HG02852 (cell line): ENCODE measurements around the gene HS1BP3.

Experiments
- ATAC-seq: cut with Tn5 transposase; IDR thresholded peaks from one replicate; pipeline ENCODE4 v1.9.1; 2021; ENCODE audit warnings: mild to moderate bottlenecking, moderate library complexity; ENCODE audit not compliant: unreplicated experiment

HS1BP3 gene

DNA sequence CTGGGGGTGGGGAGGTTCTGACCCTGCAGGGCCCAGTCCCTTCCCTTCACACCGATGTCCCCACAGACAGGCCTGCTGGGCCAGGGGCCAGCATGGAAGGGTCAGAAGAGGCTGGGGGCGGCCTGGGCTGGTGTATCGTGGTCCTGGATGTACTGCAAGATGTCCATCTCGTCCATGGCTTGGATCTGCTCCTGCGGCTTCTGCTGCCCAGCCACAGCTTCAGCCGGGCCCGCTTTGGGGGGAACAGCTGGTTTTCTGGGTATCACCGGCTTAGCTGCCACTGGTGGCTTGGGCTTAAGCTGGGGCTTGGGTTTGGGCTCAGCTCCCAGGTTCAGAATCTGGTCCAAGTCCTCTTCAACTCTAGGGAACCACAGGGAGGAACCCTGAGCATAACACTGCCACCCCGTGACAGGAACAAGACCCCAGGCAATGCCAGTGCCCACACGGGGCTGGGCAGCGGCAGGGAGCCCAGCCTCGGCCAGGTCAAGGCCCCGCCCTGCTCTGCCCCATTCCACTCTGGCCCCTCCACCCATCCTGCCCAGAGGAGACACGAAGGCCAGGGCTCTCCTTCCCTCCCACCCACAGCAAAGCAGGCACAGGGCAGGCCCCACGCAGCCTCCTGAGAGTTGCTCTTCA lies 31.9 kb downstream of the HS1BP3 start:
- no peak for ATAC-seq

DNA sequence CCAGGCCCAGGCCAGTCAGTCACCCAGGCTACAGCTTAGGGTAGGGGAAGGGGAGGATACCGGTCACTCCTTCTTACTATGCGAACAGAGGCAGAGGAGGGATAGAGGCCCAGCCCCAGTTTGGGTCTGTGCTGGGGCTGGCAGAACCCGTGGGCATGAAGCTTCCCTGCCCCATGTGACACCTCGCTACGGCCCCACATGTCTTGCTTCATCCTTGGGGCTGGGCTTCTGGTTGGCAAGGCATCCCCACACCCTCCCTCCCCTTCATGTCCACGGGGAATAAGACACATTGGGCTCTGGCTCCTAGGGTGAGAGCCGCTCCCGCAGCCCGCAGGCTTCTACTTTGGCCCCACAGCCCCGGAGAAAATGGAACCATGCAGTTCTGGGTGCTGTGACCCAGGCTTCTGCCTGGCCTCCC lies 32.4 kb downstream of the HS1BP3 start:
- ATAC-seq, result no peak

DNA sequence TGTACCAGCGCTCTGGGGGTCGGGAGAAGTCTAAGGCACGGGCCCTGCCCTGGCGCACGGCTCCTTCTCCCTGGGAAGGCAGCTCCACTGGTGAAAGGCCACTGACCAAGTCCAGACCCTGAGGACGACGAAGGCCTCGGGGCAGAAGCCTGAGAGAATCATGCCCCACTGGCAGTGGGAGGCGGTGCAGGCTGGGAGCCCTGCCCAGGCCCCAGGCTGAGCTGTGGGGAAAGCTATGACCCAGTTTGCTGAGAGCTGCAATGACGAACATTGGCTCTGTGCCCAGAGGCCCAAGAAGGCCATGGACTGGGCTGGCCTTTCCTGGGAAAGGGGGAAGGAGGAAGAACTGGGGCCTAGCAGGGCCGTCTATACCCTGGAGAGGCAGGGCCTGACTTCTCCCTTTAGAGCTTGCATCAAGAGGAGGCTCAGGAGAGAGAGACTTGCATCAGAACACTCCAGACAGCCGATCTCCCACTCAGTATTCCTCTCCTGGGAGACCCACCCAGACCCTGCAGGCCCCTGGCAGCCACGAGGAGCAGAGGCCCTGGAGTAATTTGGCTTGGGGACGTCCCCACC lies 32.9 kb downstream of the HS1BP3 start:
- no peak for ATAC-seq

DNA sequence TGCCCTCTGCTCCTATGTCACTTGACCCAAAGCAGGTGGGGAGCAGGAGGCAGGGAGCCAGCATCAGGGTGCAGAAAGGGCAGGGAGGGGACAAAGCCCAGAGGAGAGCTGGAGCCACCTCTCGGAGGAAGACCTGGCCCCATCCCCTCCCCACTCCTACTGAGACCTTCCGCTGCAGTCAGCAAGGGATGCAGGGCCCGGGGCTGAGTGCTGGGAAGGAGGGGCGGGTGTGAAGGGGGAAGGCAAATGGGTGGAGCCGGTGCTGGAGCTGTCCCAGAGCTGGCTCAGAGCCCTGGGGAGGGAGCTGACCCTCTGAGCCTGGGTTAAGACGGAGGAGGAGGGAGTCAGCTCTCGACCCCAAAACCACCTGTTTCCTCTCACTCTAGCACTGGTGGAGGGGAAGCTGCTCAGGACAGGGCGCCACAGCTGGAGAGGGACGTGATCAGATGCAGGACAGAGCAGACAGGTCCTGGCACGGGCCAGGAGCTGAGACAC lies 33.8 kb downstream of the HS1BP3 start:
- no peak for ATAC-seq

DNA sequence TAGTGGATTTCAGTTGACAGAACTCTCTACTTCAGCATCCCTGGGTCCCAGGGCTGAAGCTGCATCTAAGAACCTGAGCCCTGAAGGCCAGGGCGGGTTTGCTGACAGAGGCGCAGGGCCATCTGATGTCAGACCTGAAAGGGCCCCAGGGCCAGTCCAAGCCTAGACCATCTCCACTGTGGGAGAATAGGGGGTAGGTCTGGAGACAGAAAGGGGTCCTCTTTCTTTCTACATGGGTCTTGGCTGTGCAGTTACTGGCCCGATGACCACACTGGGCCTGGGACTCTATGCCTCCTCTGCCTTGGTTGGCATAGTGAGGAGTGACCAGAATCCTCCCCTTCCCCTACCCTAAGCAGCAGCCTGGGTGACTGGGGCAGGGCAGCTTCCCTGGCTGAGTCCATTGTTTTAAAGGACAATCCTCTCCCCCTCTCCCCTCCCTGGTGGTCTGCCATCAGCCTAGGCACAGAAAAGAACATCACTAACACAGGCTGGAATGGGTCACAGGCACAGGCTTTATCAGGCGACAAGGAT lies 34.5 kb downstream of the HS1BP3 start:
- no peak for ATAC-seq

DNA sequence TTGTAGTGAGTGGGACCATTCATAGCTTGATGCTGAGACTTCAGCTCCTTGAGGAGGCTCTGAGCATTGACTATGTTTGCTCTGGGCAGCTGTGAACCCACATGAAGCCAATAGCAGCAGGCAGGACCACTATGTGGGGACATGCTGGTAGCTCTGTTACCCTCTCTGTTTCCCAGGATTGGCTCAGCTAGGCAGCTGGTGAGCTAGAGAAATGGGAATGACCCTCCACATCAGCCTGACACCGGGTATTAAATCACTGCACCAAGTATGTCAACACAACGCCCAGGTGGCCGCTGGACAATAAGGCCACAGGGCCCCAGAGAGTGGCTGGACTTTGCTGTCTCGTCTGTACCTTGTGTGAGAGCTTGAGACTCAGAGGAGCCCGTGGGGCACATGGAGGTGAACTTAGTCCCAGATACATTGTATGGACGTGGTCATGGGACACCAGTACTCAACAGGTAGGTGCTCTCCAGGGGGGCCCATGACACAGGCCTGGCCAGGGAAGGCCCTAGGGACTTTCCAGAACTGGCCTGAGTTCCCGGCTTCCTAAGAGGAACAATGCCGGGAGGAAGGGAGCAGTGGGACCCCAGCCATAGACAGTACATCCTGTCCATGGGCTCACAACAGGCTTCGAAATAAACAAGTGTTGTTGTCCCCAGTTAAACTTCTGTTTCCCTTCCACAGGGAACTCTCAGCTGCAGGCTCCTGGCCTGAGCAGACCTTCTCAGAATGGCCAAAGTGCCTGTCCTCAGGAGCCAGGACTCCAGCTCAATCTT lies 35.2 kb downstream of the HS1BP3 start:
- ATAC-seq, result no peak

DNA sequence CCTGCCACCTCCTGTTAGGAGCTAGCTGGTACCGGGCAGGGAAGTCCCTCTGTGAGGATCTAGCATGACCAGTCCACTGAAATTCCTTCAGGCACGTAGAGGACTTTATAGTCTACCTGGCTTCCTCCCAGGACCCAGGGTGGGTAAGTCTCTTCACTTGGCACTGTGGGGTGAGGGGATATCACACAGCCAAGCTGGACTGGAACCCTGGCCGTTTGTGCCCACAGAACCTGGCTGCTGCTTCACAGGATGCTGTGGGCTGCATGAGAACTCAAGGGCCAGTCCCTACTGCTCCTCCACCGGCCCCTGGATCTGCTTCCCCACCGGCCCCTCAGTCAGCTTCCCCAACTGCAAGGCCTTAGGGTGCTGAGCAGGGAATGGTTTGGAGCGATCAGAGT lies 35.8 kb downstream of the HS1BP3 start:
- ATAC-seq, result no peak

DNA sequence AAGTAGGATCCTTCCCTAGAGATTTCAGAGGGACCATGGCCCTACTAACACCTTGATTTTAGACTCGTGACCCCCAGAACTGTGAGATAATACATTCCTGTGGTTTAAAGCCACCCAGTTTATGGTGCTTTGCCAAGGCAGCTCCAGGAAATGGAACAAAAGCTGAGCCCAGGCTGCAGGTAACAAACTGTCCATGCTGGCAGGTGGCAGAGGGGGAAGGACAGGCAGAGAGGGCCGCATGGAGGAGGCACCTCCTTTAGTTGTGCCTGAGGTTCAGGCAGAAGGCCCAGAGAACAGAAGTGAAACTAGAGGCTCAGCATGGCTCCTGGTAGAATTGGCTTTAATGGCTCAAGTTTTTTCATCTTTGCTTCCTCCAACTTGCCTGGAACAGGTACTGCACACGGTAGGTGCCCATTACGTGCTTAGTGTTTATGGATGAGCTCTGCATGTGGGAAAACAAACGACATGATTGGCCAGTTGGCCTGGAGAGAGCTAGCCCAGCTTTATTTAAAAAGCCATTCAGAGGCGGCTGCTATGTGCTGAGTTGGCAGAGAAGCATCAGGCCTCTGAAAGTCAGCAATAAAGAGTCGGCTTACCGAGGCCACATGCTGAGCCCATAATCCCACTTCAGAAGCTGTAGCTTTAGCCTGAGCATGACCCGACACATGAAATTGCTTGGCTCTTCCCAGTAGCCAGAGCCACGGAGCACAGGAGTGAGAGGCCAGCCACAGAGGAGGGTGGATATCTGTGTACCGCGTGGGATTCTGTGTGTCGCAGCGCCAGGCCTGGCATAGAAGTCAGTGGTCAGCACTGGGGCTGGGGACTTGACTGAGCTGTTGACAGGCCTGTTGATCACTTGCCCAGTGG lies 36.5 kb downstream of the HS1BP3 start:
- no peak for ATAC-seq

DNA sequence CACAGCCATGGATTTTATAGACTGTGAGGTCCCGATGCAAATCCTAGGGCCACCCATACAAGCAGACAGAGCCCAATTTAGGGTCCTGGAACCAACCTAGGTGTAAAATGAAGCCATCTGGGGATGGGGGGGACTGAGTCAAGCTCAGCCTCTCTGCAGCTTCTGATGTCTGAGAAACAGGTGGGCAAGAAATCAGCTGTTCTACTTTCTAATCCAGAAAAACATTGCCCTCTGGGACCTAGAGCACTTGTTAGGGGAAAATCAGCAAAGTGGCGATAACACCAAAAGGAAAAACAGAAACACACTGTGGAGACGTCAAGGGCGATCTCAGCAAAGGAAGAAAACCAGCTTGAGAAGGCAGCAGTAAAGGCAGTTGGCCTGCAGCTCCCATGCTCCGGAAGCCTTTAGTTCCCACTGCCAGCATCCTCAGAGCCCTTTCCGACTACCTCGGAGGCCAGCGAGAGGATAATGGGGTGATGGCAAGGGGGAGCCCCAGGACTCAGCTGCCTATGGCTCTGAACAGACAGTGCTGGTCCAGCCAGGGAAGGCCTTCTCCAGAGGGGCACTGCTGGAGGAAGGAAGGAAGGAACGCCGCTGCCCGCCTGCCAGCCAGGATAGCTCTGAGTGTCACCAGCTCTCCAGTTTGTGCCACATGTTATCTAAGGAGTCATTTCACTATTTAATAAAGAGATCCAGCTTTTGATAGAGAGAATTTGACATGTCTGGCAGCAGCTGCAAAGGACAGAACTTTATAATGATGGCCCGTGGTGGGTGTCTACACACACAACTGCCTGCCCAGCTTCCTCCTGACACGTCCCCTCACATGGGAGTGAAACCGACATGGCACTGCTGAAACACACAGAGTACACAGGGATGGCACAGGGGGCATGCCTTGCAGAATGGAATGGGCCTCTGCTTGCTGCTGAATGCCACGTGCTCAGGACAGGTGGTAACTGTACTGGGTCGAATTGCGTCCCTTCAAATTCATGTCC lies 37.7 kb downstream of the HS1BP3 start:
- ATAC-seq, result no peak

DNA sequence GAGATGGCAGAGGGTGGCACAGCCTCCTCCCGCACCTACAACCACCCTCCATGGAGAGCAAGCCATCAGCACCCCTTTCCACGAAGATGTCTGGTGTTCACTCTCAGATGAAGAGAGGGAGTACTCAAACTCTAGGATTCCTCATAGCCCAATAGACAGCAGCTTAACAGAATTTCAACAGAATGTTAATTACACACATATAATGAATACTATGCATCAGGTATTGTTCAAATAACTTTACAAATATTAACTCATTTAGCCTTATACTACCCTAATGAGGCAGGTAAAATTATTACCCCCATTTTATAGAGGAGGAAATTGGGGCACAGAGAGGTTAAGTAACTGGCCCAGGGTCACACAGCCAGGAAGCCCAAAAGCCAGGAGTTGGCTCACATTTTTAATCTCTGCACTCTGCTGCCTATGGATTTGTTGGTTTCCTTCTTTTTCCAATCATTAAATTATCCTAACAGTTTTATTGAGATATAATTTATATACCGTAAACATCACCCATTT lies 39.0 kb downstream of the HS1BP3 start:
- ATAC-seq, result no peak

DNA sequence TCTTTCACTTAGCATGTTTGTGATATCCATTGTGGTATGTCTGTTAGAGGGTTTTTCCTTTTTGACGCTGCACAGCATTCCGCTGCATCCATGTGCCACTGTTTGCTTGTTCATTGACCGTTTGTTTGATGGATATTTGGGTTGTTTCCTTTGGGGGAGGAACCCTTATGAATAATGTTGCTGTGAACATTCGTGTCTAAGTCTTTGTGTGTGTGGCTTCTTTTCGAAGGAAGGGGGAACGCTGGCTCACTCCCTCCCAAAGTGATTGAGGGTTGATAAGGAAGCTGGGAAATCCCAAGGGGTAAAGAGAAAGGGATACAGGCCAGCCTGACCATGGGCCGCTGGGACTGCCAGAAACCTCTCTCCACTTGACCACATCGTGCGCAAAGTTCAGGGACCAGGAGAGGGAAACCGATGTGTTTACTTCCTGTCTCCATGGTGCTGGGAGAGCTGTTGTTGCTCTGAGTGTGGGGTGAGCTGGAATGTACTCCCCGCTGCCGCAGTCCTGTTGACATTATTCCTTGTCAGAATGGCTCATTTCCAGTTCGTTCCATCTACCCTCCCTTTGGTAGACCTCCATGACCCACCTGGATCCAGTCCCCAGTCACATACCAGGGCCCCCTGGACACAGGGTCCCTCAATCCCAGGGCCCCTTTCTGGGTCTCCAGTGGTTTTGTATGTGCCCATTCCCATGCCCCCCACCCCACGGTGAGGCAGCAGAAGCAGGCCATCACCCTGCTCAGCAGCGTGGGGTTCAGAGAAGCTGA lies 39.6 kb downstream of the HS1BP3 start:
- no peak for ATAC-seq

DNA sequence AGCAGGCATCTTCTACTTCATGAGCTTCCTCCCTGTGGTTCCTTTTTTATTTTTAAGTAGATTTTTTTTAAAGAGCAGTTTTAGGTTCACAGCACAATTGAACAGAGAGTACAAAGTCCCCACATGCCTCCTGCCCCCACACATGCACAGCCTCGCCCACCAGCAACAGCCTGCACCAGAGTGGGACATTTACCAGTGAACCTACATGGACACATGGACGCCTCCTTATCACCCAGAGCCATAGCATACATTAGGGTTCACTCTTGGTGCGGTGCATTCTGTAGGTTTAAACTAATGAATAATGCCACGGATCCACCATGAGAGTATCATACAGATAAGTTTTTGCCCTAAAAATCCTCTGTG lies 40.9 kb downstream of the HS1BP3 start:
- ATAC-seq, result no peak

DNA sequence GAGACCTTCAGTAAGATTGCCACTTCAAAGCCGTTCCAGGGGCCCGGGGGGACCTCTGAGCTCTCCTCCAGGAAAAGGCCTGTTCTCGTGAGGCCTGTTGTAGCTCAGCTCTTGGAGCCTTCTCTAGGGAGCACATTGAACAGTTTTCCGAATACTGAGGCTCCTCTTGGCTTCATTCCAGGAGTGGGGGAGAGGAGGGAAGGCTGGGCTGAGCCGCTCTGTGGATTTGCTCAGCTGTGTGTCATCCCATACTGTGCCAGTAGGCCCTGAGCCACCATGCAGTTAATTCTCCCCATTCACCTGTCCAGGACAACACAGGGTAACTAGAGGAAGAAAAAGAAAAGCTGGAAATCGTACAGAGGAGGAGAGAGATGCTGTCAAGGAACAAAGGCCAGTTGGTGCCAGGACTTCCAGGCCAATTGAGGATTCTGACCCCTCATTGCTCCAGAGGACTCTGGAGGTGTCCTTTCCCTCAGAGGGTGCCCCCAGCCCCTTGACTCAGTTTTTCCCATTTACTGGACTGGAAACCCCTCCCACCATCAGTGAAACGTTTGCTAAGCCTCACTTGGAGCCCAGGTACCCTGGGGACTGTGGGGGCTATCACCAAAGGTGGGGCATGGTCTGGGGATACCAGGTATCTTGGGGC lies 41.4 kb downstream of the HS1BP3 start:
- ATAC-seq, result no peak

DNA sequence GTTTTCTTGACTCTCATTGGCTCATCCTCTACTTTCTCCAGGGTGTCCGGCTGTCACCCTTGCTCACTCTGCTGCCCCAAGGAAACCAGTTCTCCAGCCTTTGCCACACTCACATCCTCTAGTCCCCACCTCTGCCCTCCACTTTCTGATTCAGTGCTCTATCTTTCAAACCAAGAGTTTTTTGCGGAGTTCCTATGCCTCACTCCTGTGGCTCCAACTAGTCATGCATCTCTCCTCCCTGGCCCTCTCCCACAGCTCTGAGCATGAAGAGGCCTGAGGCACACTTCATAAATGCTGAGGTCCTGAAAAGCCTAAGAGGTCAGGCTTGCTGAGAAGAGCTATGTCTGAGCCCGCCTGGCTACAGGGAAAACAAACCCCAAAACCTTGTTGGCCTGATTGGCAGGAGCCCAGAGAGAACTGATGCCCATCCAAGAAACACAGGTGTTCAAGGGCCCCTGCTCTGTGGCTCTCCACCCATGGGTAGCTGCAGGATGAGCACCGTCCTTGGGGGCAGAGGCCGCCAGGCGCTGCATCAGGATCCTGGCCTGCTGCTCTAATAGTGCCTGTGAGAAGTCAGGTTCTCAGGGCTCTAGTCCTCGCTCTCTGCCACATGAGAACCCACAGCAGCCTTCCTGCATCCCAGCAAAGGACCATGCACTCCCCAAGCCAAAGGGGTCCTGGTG lies 42.1 kb downstream of the HS1BP3 start:
- no peak for ATAC-seq

DNA sequence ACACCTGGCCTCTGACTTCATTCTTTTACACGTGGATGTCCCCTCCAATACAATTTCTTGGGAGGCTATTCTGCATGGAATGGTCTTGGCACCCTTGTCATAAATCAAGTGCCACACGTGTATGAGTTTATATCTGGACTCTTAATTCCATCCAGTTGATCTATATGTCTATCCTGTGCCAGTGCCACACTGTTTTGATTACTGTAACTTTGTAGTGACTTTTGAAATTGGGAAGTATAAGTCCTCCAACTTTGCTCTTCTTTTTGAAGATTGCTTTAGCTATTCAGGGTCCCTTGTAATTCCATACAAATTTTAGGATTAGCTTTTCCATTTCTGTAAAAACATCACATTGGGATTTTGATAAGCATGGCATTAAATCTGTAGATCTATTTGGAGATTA lies 43.5 kb downstream of the HS1BP3 start:
- no peak for ATAC-seq

DNA sequence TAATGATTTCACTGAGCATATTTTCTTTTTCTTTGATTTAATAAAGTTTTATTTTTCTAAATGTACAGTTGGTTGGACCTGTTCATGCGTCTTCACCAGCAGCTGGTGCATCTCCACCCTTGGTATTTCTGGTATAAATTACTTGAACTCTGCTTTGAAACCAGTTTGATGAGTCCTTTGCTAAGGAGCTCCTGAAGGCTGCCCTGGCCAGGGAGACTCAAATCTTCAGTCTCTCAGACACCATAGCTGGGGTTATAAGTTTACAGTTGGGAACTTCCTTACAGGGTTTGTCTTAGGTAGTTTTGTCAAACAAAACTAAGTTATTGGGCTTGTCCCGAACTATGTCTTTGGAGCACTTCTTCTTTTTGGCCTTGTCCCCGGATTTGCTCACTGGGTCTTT lies 44.7 kb downstream of the HS1BP3 start:
- ATAC-seq, result no peak

DNA sequence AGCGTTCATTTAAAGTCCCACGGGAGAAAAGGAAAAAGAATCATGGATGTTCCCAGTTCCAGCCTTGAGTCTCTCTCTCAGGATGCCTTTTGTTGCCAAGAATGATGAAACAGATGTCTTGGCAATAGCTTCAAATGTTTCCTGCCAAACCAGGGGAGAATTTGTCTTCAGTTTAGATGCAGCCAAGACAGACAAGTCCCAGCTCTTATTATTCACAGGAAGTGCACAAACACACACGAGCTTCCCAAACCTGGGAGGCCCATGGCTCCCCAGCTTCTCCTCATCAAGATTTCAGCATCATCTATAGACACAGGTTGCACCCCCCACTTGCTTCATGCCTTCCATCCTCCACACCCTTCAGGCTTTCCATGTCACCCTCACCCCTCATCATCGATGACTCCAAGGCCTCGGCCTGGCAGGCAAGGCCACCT lies 45.9 kb downstream of the HS1BP3 start:
- ATAC-seq, result no peak

DNA sequence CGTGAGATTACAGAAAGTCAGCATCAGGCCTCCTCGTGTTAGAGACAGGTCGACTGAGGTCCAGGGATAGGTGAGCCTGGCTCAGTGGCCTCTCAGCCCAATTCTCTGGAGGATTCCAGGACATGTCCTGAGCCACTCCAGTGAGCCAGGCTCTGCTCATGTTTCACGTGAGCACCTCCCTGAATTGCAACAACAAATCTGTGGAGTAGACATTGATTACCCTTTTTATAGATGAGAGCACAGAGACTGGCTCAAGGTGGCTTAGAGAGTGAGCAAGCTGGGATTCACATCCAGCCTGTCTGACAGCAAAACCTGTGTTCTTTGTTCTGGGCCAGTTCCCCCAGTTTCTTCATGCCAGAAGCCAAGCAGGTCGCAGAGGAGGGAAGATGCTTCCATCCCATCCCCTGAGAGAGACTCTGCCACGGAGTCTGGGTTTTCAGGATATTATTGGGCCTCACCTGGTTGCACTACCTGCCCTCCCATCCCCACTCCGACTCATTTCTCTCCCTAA lies 46.4 kb downstream of the HS1BP3 start:
- no peak for ATAC-seq
